ENCODE data around the gene DNAI7.

GRCh38 chr12:25156061-25156460 lies 38.9 kb downstream of the DNAI7 start:
- TF ChIP-seq EZH2 (IDR thresholded peaks at IDR 0.05; ENCODE audit: low read depth), result no peak
- TF ChIP-seq, protein P1, sequence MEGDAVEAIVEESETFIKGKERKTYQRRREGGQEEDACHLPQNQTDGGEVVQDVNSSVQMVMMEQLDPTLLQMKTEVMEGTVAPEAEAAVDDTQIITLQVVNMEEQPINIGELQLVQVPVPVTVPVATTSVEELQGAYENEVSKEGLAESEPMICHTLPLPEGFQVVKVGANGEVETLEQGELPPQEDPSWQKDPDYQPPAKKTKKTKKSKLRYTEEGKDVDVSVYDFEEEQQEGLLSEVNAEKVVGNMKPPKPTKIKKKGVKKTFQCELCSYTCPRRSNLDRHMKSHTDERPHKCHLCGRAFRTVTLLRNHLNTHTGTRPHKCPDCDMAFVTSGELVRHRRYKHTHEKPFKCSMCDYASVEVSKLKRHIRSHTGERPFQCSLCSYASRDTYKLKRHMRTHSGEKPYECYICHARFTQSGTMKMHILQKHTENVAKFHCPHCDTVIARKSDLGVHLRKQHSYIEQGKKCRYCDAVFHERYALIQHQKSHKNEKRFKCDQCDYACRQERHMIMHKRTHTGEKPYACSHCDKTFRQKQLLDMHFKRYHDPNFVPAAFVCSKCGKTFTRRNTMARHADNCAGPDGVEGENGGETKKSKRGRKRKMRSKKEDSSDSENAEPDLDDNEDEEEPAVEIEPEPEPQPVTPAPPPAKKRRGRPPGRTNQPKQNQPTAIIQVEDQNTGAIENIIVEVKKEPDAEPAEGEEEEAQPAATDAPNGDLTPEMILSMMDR (conservative IDR thresholded peaks at IDR 0.05), result no peak
